Measurements from ENCODE around the gene MRPL52. TPM values are rescaled to one million over a fixed set of nuclear protein-coding genes. Genes with fewer than 3 reads are reported as not detected.

The MRPL52 gene
- total and polyA plus RNA-seq, 2 of the 13 experiments (the other 11 are each of a cell fraction or from before 2014, with no cell fraction given) = 118 to 329 TPM

DNA sequence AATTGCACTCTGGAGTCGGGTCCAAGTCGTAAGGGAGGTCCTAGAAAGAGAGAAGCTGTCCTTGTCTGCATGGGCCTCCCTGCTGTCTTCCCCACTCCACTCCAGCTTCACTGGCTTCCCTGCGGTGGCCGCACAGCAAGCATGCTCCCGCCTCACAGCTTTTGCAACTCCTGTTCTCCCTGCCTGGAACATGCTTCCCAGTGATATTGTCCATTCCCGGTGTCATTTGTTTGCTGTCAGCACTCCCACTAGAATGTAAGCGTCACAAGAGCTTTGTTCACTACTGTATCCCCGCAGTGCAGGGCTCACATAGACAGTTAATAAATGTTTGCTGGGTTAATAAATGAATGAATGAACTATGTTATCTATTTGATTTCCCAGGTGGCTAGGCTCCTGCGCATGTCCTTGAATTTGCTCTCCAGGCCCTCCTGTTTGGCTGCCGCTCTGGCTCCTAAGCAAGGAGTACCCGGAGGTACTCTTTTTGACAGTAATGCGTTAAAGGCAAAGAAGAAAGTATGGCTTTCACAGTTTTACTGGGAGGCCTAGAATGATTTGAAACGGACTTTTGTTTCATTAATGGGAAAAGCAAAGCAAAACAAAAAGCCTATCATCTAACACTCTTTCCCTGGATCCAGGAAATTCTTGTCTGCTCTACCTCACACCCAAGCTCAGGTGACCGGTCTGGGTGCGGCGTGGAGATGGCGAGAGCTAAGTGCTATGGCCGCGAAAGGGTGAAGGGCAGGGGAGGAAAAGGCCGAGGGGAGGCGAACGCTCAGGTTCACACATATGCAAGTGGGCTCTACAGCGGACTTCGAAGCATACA, 8.3 kb upstream of the MRPL52 start (continued):
- peak; percentile 53; the same call in 1 of the 2 replicates for TF ChIP-seq BCL6 (CRISPR knock-in tag; IDR thresholded peaks at IDR 0.05)
- TF ChIP-seq SMAD3 (CRISPR knock-in tag; IDR thresholded peaks at IDR 0.05) = peak; percentile 78; the same call in 1 of the 2 replicates
- no peak for TF ChIP-seq ZNF547 (CRISPR knock-in tag; IDR thresholded peaks at IDR 0.05)
- peak; percentile 61; the same call in 1 of the 2 replicates for TF ChIP-seq MIER3 (CRISPR knock-in tag; IDR thresholded peaks at IDR 0.05; ENCODE audit: borderline replicate concordance)
- TF ChIP-seq HIVEP1 (CRISPR knock-in tag; IDR thresholded peaks at IDR 0.05) = 0 out of 2 replicates have a peak, but pooled peaks have one; percentile 58
- no peak for TF ChIP-seq GABPA (IDR thresholded peaks at IDR 0.05; ENCODE audit: low read depth, low read length)
- TF ChIP-seq GABPA (CRISPR knock-in tag; IDR thresholded peaks at IDR 0.05; ENCODE audit: low read depth) = 0 out of 2 replicates have a peak, but pooled peaks have one; percentile 11
- peak; percentile 94 for TF ChIP-seq RNF2 (conservative IDR thresholded peaks at IDR 0.05; ENCODE audit: low read depth)
- TF ChIP-seq AGO2 (optimal IDR thresholded peaks at IDR 0.05; ENCODE audit: low read depth, low read length) = no peak
- TF ChIP-seq ZNF7 (CRISPR knock-in tag; IDR thresholded peaks at IDR 0.05) = peak; percentile 46; the same call in 1 of the 2 replicates
- TF ChIP-seq HDAC1 (CRISPR knock-in tag; IDR thresholded peaks at IDR 0.05) = no peak
- TF ChIP-seq KDM5B (CRISPR knock-in tag; IDR thresholded peaks at IDR 0.05; ENCODE audit: borderline replicate concordance) = peak; percentile 95
- TF ChIP-seq KDM6A (CRISPR knock-in tag; IDR thresholded peaks at IDR 0.05; ENCODE audit: low read depth) = no peak; the same call in 1 of the 2 replicates
- peak; percentile 94 for TF ChIP-seq ZNF232 (CRISPR knock-in tag; IDR thresholded peaks at IDR 0.05; ENCODE audit: borderline replicate concordance)
- TF ChIP-seq HDAC6 (IDR thresholded peaks at IDR 0.05; ENCODE audit: low read depth, low read length) = no peak
- TF ChIP-seq, protein P1, sequence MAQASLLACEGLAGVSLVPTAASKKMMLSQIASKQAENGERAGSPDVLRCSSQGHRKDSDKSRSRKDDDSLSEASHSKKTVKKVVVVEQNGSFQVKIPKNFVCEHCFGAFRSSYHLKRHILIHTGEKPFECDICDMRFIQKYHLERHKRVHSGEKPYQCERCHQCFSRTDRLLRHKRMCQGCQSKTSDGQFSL (CRISPR knock-in tag; IDR thresholded peaks at IDR 0.05) = no peak; the same call in 1 of the 2 replicates
- TF ChIP-seq RFXAP (CRISPR knock-in tag; IDR thresholded peaks at IDR 0.05; ENCODE audit: borderline replicate concordance) = peak; percentile 73; the same call in 1 of the 2 replicates
- TF ChIP-seq ZNF432 (CRISPR knock-in tag; IDR thresholded peaks at IDR 0.05; ENCODE audit: borderline replicate concordance) = no peak
- no peak for TF ChIP-seq ZNF251 (CRISPR knock-in tag; IDR thresholded peaks at IDR 0.05)
- TF ChIP-seq, protein P2, sequence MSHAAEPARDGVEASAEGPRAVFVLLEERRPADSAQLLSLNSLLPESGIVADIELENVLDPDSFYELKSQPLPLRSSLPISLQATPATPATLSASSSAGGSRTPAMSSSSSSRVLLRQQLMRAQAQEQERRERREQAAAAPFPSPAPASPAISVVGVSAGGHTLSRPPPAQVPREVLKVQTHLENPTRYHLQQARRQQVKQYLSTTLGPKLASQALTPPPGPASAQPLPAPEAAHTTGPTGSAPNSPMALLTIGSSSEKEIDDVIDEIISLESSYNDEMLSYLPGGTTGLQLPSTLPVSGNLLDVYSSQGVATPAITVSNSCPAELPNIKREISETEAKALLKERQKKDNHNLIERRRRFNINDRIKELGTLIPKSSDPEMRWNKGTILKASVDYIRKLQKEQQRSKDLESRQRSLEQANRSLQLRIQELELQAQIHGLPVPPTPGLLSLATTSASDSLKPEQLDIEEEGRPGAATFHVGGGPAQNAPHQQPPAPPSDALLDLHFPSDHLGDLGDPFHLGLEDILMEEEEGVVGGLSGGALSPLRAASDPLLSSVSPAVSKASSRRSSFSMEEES (CRISPR knock-in tag; IDR thresholded peaks at IDR 0.05) = peak; percentile 90; the same call in 1 of the 2 replicates
- TF ChIP-seq, protein P3, sequence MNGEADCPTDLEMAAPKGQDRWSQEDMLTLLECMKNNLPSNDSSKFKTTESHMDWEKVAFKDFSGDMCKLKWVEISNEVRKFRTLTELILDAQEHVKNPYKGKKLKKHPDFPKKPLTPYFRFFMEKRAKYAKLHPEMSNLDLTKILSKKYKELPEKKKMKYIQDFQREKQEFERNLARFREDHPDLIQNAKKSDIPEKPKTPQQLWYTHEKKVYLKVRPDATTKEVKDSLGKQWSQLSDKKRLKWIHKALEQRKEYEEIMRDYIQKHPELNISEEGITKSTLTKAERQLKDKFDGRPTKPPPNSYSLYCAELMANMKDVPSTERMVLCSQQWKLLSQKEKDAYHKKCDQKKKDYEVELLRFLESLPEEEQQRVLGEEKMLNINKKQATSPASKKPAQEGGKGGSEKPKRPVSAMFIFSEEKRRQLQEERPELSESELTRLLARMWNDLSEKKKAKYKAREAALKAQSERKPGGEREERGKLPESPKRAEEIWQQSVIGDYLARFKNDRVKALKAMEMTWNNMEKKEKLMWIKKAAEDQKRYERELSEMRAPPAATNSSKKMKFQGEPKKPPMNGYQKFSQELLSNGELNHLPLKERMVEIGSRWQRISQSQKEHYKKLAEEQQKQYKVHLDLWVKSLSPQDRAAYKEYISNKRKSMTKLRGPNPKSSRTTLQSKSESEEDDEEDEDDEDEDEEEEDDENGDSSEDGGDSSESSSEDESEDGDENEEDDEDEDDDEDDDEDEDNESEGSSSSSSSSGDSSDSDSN (CRISPR knock-in tag; IDR thresholded peaks at IDR 0.05) = peak; percentile 49; the same call in 1 of the 2 replicates
- TF ChIP-seq, protein P4, sequence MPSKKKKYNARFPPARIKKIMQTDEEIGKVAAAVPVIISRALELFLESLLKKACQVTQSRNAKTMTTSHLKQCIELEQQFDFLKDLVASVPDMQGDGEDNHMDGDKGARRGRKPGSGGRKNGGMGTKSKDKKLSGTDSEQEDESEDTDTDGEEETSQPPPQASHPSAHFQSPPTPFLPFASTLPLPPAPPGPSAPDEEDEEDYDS (CRISPR knock-in tag; IDR thresholded peaks at IDR 0.05) = peak; percentile 55
- no peak for TF ChIP-seq PPARG (CRISPR knock-in tag; conservative IDR thresholded peaks at IDR 0.05)
- TF ChIP-seq, protein P5, sequence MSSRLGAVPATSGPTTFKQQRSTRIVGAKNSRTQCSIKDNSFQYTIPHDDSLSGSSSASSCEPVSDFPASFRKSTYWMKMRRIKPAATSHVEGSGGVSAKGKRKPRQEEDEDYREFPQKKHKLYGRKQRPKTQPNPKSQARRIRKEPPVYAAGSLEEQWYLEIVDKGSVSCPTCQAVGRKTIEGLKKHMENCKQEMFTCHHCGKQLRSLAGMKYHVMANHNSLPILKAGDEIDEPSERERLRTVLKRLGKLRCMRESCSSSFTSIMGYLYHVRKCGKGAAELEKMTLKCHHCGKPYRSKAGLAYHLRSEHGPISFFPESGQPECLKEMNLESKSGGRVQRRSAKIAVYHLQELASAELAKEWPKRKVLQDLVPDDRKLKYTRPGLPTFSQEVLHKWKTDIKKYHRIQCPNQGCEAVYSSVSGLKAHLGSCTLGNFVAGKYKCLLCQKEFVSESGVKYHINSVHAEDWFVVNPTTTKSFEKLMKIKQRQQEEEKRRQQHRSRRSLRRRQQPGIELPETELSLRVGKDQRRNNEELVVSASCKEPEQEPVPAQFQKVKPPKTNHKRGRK (CRISPR knock-in tag; IDR thresholded peaks at IDR 0.05) = peak; percentile 38; the same call in 1 of the 2 replicates
- peak; percentile 62 for TF ChIP-seq SP4 (CRISPR knock-in tag; IDR thresholded peaks at IDR 0.05)

Measured in HepG2 (cell line).